Trophoblast cell (in vitro differentiated cells and primary cell): ENCODE data around the gene CDK6.

Experiments used
- DNase-seq, 2 donors: peaks; one replicate each; pipeline ENCODE4 v3.0.0-alpha.2; 2016
- H2AFZ ChIP-seq: 2 replicates; pipeline ENCODE4 v1.6.1; 2013; ENCODE audit warnings: low read length, moderate library complexity, mild to moderate bottlenecking; ENCODE audit not compliant: insufficient read depth, poor library complexity
- H2AK5ac ChIP-seq: 2 replicates; pipeline ENCODE4 v1.6.1; 2013; ENCODE audit warnings: mild to moderate bottlenecking, low read length
- H2BK120ac ChIP-seq: 2 replicates; pipeline ENCODE4 v1.6.1; 2013; ENCODE audit warnings: low read length, mild to moderate bottlenecking, moderate library complexity; ENCODE audit not compliant: insufficient read depth, poor library complexity
- H2BK12ac ChIP-seq: 2 replicates; pipeline ENCODE4 v1.6.1; 2013; ENCODE audit warnings: mild to moderate bottlenecking, low read length, moderate library complexity
- H2BK5ac ChIP-seq: 2 replicates; pipeline ENCODE4 v1.6.1; 2013; ENCODE audit warnings: low read length, low read depth, moderate library complexity, mild to moderate bottlenecking; ENCODE audit not compliant: poor library complexity
- H3K14ac ChIP-seq: 2 replicates; pipeline ENCODE4 v1.6.1; 2013; ENCODE audit warnings: mild to moderate bottlenecking, low read length
- H3K18ac ChIP-seq: 2 replicates; pipeline ENCODE4 v1.6.1; 2013; ENCODE audit warnings: mild to moderate bottlenecking, low read length
- H3K23ac ChIP-seq: 2 replicates; pipeline ENCODE4 v1.6.1; 2013; ENCODE audit warnings: low read length
- H3K27ac ChIP-seq: 2 replicates; pipeline ENCODE4 v1.5.1; 2013; ENCODE audit warnings: low read depth, mild to moderate bottlenecking, inconsistent platforms, low read length, moderate library complexity
- H3K27me3 ChIP-seq: 2 replicates; pipeline ENCODE4 v1.6.1; 2013; ENCODE audit warnings: inconsistent platforms, mild to moderate bottlenecking, low read length, moderate library complexity; ENCODE audit not compliant: insufficient read depth
- H3K36me3 ChIP-seq, 2 experiments: 1 replicate in 1 of 2; 2 replicates in 1 of 2; pipeline ENCODE4 v1.6.1; 2013; ENCODE audit warnings: low read length in 2 of 2, mild to moderate bottlenecking in 2 of 2, moderate library complexity in 1 of 2; ENCODE audit not compliant: insufficient read depth in 2 of 2, control insufficient read depth in 1 of 2
- H3K4ac ChIP-seq: 2 replicates; pipeline ENCODE4 v1.6.1; 2013; ENCODE audit warnings: low read depth, mild to moderate bottlenecking, low read length, moderate library complexity
- H3K4me1 ChIP-seq, 2 experiments: 1 replicate in 1 of 2; 2 replicates in 1 of 2; pipeline ENCODE4 v1.6.1; 2013; ENCODE audit warnings: low read length in 2 of 2, mild to moderate bottlenecking in 2 of 2, moderate library complexity in 1 of 2; ENCODE audit not compliant: insufficient read depth in 2 of 2, control insufficient read depth in 1 of 2
- H3K4me2 ChIP-seq: 2 replicates; pipeline ENCODE4 v1.6.1; 2013; ENCODE audit warnings: inconsistent platforms, mild to moderate bottlenecking, low read length, moderate library complexity
- H3K4me3 ChIP-seq: 2 replicates; pipeline ENCODE4 v1.5.1; 2013; ENCODE audit warnings: mild to moderate bottlenecking, low read depth, low read length, inconsistent platforms
- H3K79me1 ChIP-seq: one replicate; pipeline ENCODE4 v1.6.1; 2013; ENCODE audit warnings: low read length
- H3K79me2 ChIP-seq: 2 replicates; pipeline ENCODE4 v1.6.1; 2013; ENCODE audit warnings: low read length, mild to moderate bottlenecking; ENCODE audit not compliant: control insufficient read depth, insufficient read depth, poor library complexity
- H3K9ac ChIP-seq: 2 replicates; pipeline ENCODE4 v1.6.1; 2013; ENCODE audit warnings: mild to moderate bottlenecking, low read length
- H3K9me3 ChIP-seq: 2 replicates; pipeline ENCODE4 v1.6.1; 2013; ENCODE audit warnings: low read depth, mild to moderate bottlenecking, control low read depth, inconsistent platforms, low read length; ENCODE audit not compliant: insufficient read depth
- H4K12ac ChIP-seq: 2 replicates; pipeline ENCODE4 v1.6.1; 2013; ENCODE audit warnings: low read depth, mild to moderate bottlenecking, low read length, moderate library complexity
- H4K8ac ChIP-seq: 2 replicates; pipeline ENCODE4 v1.6.1; 2013; ENCODE audit warnings: low read depth, mild to moderate bottlenecking, low read length, moderate library complexity
- H4K91ac ChIP-seq: one replicate; pipeline ENCODE4 v1.6.1; 2013; ENCODE audit warnings: low read depth, mild to moderate bottlenecking, low read length, moderate library complexity
- WGBS: extraction: QIAGEN DNeasy Blood & Tissue Kit; methylation state at CpG from one replicate; pipeline ENCODE4 v1.1.7; 2013; ENCODE audit warnings: missing lambda C conversion rate; ENCODE audit not compliant: insufficient read length, insufficient coverage; ENCODE audit errors: extremely low coverage; 5-methylcytosine and 5-hydroxymethylcytosine counted together

CDK6 gene

DNA sequence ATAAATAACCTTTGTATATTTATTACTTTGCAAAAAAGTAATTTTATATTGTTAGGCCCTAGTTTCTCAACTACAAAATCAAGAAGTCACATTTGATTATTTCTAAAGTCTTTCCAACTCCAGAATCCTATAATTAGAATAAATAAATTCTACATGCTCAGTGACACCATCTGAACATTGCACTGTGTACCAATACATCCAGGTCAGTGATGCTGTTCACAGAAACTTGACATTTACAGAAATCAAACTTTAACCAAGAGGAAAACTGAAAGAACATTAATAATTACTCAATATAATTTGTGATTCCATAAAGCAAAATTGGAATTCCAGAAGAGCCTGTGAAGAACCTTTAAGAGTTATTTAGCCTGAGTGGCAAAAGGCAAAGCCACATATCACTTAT is 142.2 kb downstream of the CDK6 start:
- H3K23ac ChIP-seq = no peak overlapping the region
- H2AK5ac ChIP-seq = no peak overlapping the region
- H3K9me3 ChIP-seq = no peaks in the 10 kb centered on the region
- H3K36me3 ChIP-seq = peaks cover 2% of the 10 kb centered on the region in 2 experiments
- H3K18ac ChIP-seq = no peak overlapping the region
- H3K79me2 ChIP-seq = peaks cover 2% of the 10 kb centered on the region
- H4K12ac ChIP-seq = no peak overlapping the region
- H3K9ac ChIP-seq = no peak overlapping the region
- no peak overlapping the region for H3K4ac ChIP-seq
- DNase-seq = no peak
- H3K79me1 ChIP-seq = peaks cover 12% of the 10 kb centered on the region
- H2AFZ ChIP-seq = no peak overlapping the region
- no peak overlapping the region for H2BK120ac ChIP-seq
- no peak overlapping the region for H3K4me2 ChIP-seq
- no peaks in the 10 kb centered on the region for H3K27me3 ChIP-seq
- peaks cover 2 to 7% of the 10 kb centered on the region in 2 experiments for H3K4me1 ChIP-seq
- H4K8ac ChIP-seq = no peak overlapping the region
- peak overlapping the region; percentile 26 for H2BK5ac ChIP-seq
- no peak overlapping the region for H3K14ac ChIP-seq
- no peak overlapping the region for H2BK12ac ChIP-seq
- H3K4me3 ChIP-seq = no peak overlapping the region
- H3K27ac ChIP-seq = peak overlapping the region; percentile 58
- H4K91ac ChIP-seq = no peak overlapping the region

GRCh38 chr7:92693519-92693918 is 142.9 kb downstream of the CDK6 start:
- Histone ChIP-seq H2BK120ac (no peak overlapping the region), H4K91ac (no peak overlapping the region), H3K4ac (no peak overlapping the region), H2AFZ (no peak overlapping the region), H3K9me3 (no peaks in the 10 kb centered on the region), H3K4me3 (no peak overlapping the region), H3K4me2 (no peak overlapping the region), H3K27ac (no peak overlapping the region), H3K4me1 (peaks cover 2 to 6% of the 10 kb centered on the region in 2 experiments), H3K36me3 (peaks cover 2% of the 10 kb centered on the region in 2 experiments), H3K23ac (no peak overlapping the region), H4K8ac (no peak overlapping the region), H3K27me3 (no peaks in the 10 kb centered on the region), H3K79me1 (peaks cover 12% of the 10 kb centered on the region), H3K14ac (no peak overlapping the region), H2BK12ac (no peak overlapping the region), H2BK5ac (no peak overlapping the region), H3K18ac (no peak overlapping the region), H4K12ac (no peak overlapping the region), H3K79me2 (peaks cover 2% of the 10 kb centered on the region), H2AK5ac (no peak overlapping the region), H3K9ac (no peak overlapping the region)
- DNase-seq = no peak
- WGBS = no CpG with 5 or more reads among the region's 1 CpG

GRCh38 chr7:92691578-92691977 is 144.8 kb downstream of the CDK6 start:
- no peak overlapping the region for H3K14ac ChIP-seq
- no peak overlapping the region for H3K18ac ChIP-seq
- H2BK5ac ChIP-seq = no peak overlapping the region
- no peak overlapping the region for H3K4me3 ChIP-seq
- H3K79me1 ChIP-seq = peaks cover 11% of the 10 kb centered on the region
- H3K36me3 ChIP-seq = peaks cover 2% of the 10 kb centered on the region in 2 experiments
- H2AK5ac ChIP-seq = peak overlapping the region; percentile 46
- H3K4me1 ChIP-seq = no peaks in the 10 kb centered on the region
- H4K12ac ChIP-seq = no peak overlapping the region
- no peaks in the 10 kb centered on the region for H3K9me3 ChIP-seq
- WGBS = no CpG with 5 or more reads among the region's 2 CpGs
- H3K79me2 ChIP-seq = peaks cover 2% of the 10 kb centered on the region
- no peak overlapping the region for H4K8ac ChIP-seq
- no peaks in the 10 kb centered on the region for H3K27me3 ChIP-seq
- H3K4me2 ChIP-seq = no peak overlapping the region
- no peak overlapping the region for H2AFZ ChIP-seq
- H3K4ac ChIP-seq = no peak overlapping the region
- no peak overlapping the region for H2BK120ac ChIP-seq
- no peak overlapping the region for H3K9ac ChIP-seq
- no peak overlapping the region for H3K23ac ChIP-seq
- H3K27ac ChIP-seq = peak overlapping the region; percentile 34
- H4K91ac ChIP-seq = peak overlapping the region; percentile 55
- peak overlapping the region; percentile 72 for H2BK12ac ChIP-seq
- DNase-seq = peak; percentile 32 to 81

DNA sequence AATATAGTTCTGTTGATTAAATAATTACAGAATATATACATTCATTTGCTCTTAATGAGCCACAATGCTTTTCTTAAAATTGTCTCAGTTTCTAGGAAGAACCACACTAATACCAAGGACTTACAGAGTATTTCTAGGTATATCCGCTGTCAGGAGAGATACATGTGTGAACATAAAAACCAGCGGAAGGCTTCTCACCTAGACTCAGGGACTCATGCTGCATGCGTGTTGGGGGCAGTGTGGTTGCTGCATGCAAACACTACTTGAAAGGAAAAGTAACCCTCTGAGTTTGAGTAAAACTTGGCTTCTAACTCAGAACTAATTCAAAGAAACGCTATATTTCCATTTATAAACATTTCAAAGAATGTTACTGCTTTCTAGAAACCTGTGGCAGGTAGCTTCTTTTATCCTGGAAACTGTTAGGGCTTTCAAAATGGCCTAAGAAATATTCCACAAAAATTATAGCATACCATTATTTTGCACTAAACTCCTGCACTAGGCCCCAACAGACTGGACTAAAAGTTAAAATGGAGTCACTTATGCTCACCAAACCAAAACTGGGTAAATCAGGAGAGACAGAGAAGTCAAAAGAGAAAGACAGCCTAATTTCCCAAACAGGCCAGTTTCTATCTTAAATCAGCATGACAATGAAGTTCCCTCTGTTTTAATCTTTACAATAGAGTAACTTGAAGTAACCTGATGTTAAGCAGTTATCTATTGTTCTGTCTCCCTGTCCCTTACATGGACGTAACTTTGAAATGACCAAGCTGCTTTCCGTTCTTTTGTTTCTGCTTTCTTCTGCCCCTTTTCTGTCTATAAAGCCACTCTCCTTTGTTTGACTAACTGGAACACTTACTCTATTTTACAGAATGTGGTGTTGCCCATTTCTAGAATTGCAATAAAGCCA is 151.0 kb downstream of the CDK6 start:
- no peak overlapping the region for H3K4me2 ChIP-seq
- no peak overlapping the region for H3K14ac ChIP-seq
- H2AFZ ChIP-seq = no peak overlapping the region
- no CpG with 5 or more reads among the region's 6 CpGs for WGBS
- peaks cover 0 to 3% of the 10 kb centered on the region in 2 experiments for H3K4me1 ChIP-seq
- H3K23ac ChIP-seq = no peak overlapping the region
- H3K79me2 ChIP-seq = no peaks in the 10 kb centered on the region
- H3K9me3 ChIP-seq = peaks cover 1% of the 10 kb centered on the region
- H3K4ac ChIP-seq = no peak overlapping the region
- H3K79me1 ChIP-seq = no peaks in the 10 kb centered on the region
- no peak overlapping the region for H3K27ac ChIP-seq
- no peak overlapping the region for H3K9ac ChIP-seq
- peaks cover 0 to 4% of the 10 kb centered on the region in 2 experiments for H3K36me3 ChIP-seq
- H4K8ac ChIP-seq = no peak overlapping the region
- H2BK12ac ChIP-seq = no peak overlapping the region
- H3K27me3 ChIP-seq = no peaks in the 10 kb centered on the region
- no peak overlapping the region for H3K18ac ChIP-seq
- DNase-seq = no peak
- no peak overlapping the region for H2AK5ac ChIP-seq
- H3K4me3 ChIP-seq = no peak overlapping the region
- no peak overlapping the region for H2BK5ac ChIP-seq
- no peak overlapping the region for H4K12ac ChIP-seq
- H2BK120ac ChIP-seq = no peak overlapping the region
- no peak overlapping the region for H4K91ac ChIP-seq
